ENCODE data around the gene ANKRD23. TPM values are rescaled to one million over a fixed set of nuclear protein-coding genes. Genes with fewer than 3 reads are reported as not detected.

The ANKRD23 gene
- total and polyA plus RNA-seq, 2 of the 13 experiments (the other 11 are each of a cell fraction or from before 2014, with no cell fraction given): 1.5 to 1.6 TPM

DNA sequence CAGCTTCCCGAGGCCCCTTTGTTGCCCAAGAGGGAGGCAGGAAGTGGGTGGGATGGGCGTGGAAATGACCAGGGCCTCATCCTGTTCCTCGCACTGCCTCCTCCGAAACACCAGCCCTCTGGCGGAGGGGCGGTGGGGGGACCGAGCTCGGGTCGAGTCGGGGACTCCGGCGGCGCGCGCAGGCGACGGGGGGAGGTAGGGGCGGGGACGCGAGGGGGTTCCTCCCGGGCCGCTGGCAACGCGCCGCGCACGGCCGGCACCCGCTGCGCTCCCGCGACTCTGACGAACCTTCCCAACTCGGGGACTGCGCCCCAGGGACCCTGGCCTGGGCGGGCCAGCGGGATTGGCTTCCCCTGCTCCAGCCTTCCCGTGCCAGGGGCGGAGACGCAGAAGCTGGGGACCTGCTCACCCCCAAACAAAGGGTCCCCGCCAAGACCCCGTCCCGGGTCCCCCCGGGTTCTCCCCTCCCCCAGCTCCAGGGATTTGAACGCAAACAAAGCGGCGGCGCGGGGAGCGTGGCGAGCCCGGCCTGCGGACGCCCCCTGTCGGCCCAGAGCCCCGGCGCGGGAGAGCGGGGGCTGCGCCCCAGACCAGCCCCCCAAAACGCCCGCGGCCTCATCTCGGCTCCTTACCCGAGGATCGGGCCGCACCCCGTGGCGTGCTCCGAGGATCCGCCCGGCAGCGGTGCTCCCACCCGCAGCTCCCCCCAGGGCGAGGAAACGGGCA, 24.9 kb upstream of the ANKRD23 start (continued):
- TF ChIP-seq, protein P1, sequence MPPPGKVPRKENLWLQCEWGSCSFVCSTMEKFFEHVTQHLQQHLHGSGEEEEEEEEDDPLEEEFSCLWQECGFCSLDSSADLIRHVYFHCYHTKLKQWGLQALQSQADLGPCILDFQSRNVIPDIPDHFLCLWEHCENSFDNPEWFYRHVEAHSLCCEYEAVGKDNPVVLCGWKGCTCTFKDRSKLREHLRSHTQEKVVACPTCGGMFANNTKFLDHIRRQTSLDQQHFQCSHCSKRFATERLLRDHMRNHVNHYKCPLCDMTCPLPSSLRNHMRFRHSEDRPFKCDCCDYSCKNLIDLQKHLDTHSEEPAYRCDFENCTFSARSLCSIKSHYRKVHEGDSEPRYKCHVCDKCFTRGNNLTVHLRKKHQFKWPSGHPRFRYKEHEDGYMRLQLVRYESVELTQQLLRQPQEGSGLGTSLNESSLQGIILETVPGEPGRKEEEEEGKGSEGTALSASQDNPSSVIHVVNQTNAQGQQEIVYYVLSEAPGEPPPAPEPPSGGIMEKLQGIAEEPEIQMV (CRISPR knock-in tag; IDR thresholded peaks at IDR 0.05; ENCODE audit: low read depth): peak; percentile 85; the same call in 1 of the 2 replicates
- TF ChIP-seq JUN (CRISPR knock-in tag; IDR thresholded peaks at IDR 0.05) (peak; percentile 57; the same call in 1 of the 2 replicates), NCOA1 (CRISPR knock-in tag; IDR thresholded peaks at IDR 0.05) (no peak), XRCC5 (optimal IDR thresholded peaks at IDR 0.05; ENCODE audit: low read length) (no peak), ZNF550 (CRISPR knock-in tag; IDR thresholded peaks at IDR 0.05; ENCODE audit: borderline replicate concordance) (no peak), ZNF225 (CRISPR knock-in tag; IDR thresholded peaks at IDR 0.05) (no peak), EZH2 (conservative IDR thresholded peaks at IDR 0.05; ENCODE audit: low read depth, low read length) (no peak), ADNP (CRISPR knock-in tag; IDR thresholded peaks at IDR 0.05) (0 out of 2 replicates have a peak, but pooled peaks have one; percentile 4), ZNF468 (CRISPR knock-in tag; IDR thresholded peaks at IDR 0.05) (no peak; the same call in 1 of the 2 replicates), SP2 (CRISPR knock-in tag; IDR thresholded peaks at IDR 0.05) (no peak), GATAD1 (CRISPR knock-in tag; IDR thresholded peaks at IDR 0.05) (peak; percentile 77), MTF2 (CRISPR knock-in tag; IDR thresholded peaks at IDR 0.05; ENCODE audit: borderline replicate concordance) (no peak; the same call in 1 of the 2 replicates), ZNF772 (CRISPR knock-in tag; IDR thresholded peaks at IDR 0.05) (peak; percentile 67; the same call in 1 of the 2 replicates), NR2F2 (IDR thresholded peaks at IDR 0.05; ENCODE audit: borderline replicate concordance, low read depth) (peak; percentile 35; the same call in 1 of the 2 replicates), ZNF354B (CRISPR knock-in tag; IDR thresholded peaks at IDR 0.05) (no peak), KDM5A (IDR thresholded peaks at IDR 0.05; ENCODE audit: borderline replicate concordance, low read length) (peak; percentile 13; the same call in 1 of the 2 replicates), ZNF3 (CRISPR knock-in tag; IDR thresholded peaks at IDR 0.05) (no peak; the same call in 1 of the 2 replicates), ZNF446 (CRISPR knock-in tag; IDR thresholded peaks at IDR 0.05) (0 out of 2 replicates have a peak, but pooled peaks have one; percentile 4)
- TF ChIP-seq, protein P2, sequence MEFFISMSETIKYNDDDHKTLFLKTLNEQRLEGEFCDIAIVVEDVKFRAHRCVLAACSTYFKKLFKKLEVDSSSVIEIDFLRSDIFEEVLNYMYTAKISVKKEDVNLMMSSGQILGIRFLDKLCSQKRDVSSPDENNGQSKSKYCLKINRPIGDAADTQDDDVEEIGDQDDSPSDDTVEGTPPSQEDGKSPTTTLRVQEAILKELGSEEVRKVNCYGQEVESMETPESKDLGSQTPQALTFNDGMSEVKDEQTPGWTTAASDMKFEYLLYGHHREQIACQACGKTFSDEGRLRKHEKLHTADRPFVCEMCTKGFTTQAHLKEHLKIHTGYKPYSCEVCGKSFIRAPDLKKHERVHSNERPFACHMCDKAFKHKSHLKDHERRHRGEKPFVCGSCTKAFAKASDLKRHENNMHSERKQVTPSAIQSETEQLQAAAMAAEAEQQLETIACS (CRISPR knock-in tag; IDR thresholded peaks at IDR 0.05): peak; percentile 51; the same call in 1 of the 2 replicates
- TF ChIP-seq, protein P3, sequence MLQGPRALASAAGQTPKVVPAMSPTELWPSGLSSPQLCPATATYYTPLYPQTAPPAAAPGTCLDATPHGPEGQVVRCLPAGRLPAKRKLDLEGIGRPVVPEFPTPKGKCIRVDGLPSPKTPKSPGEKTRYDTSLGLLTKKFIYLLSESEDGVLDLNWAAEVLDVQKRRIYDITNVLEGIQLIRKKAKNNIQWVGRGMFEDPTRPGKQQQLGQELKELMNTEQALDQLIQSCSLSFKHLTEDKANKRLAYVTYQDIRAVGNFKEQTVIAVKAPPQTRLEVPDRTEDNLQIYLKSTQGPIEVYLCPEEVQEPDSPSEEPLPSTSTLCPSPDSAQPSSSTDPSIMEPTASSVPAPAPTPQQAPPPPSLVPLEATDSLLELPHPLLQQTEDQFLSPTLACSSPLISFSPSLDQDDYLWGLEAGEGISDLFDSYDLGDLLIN (CRISPR knock-in tag; IDR thresholded peaks at IDR 0.05; ENCODE audit: borderline replicate concordance): no peak
- TF ChIP-seq, protein P4, sequence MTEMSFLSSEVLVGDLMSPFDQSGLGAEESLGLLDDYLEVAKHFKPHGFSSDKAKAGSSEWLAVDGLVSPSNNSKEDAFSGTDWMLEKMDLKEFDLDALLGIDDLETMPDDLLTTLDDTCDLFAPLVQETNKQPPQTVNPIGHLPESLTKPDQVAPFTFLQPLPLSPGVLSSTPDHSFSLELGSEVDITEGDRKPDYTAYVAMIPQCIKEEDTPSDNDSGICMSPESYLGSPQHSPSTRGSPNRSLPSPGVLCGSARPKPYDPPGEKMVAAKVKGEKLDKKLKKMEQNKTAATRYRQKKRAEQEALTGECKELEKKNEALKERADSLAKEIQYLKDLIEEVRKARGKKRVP (CRISPR knock-in tag; IDR thresholded peaks at IDR 0.05): no peak

Measured in HepG2 (cell line).